ENCODE results near the gene FMO2.

The FMO2 gene

GRCh38 chr1:171177261-171177660, 7.8 kb upstream of the FMO2 start:
- DNase-seq = no peak

- no peak for DNase-seq
These were observed 5.5 kb upstream of the FMO2 start for GRCh38 chr1:171179318-171180227.

- DNase-seq = no peak
These were observed 4.4 kb upstream of the FMO2 start for GRCh38 chr1:171180670-171181069.

GRCh38 chr1:171188388-171189266, 3.5 kb downstream of the FMO2 start:
- DNase-seq = peak; percentile 10

GRCh38 chr1:171191992-171192391, 6.9 kb downstream of the FMO2 start:
- DNase-seq = no peak

GRCh38 chr1:171195767-171196166, 10.7 kb downstream of the FMO2 start:
- DNase-seq = no peak

- no peak for DNase-seq
These were observed 11.3 kb downstream of the FMO2 start for GRCh38 chr1:171196351-171196750.

GRCh38 chr1:171198081-171198480, 13.0 kb downstream of the FMO2 start:
- no peak for DNase-seq

GRCh38 chr1:171204296-171204695, 19.2 kb downstream of the FMO2 start:
- DNase-seq = no peak

- no peak for DNase-seq
These were observed 21.3 kb downstream of the FMO2 start for GRCh38 chr1:171206204-171206977.

- no peak for DNase-seq
These were observed 21.9 kb downstream of the FMO2 start for GRCh38 chr1:171206978-171207355.

- DNase-seq = no peak
These were observed 22.3 kb downstream of the FMO2 start for GRCh38 chr1:171207377-171207776.

GRCh38 chr1:171210355-171210754, 25.3 kb downstream of the FMO2 start:
- no peak for DNase-seq

GRCh38 chr1:171212607-171213351, 27.7 kb downstream of the FMO2 start:
- DNase-seq = no peak

GRCh38 chr1:171213559-171214454, 28.7 kb downstream of the FMO2 start:
- DNase-seq = no peak

GRCh38 chr1:171217658-171218443, 32.8 kb downstream of the FMO2 start:
- DNase-seq = no peak

GRCh38 chr1:171218661-171219060, 33.6 kb downstream of the FMO2 start:
- DNase-seq = no peak

- DNase-seq = no peak
These were observed 34.4 kb downstream of the FMO2 start for GRCh38 chr1:171219346-171220080.

GRCh38 chr1:171220081-171220420, 35.0 kb downstream of the FMO2 start:
- no peak for DNase-seq

- DNase-seq = no peak
These were observed 35.5 kb downstream of the FMO2 start for GRCh38 chr1:171220581-171221054.
